GM12875 (cell line): ENCODE measurements around the gene TP53I13.

Source experiments
- H3K4me3 ChIP-seq: one replicate; pipeline ENCODE4 v1.5.1; 2011; ENCODE audit warnings: low read depth, low read length, control low read depth
- TF ChIP-seq, protein P1 (sequence below): IDR thresholded peaks from 2 replicates; pipeline ENCODE4 v1.5.1; 2011; ENCODE audit warnings: low read depth, mild to moderate bottlenecking, control low read depth, inconsistent platforms, low read length, moderate library complexity, borderline replicate concordance; ENCODE audit not compliant: insufficient read depth

The TP53I13 gene

DNA sequence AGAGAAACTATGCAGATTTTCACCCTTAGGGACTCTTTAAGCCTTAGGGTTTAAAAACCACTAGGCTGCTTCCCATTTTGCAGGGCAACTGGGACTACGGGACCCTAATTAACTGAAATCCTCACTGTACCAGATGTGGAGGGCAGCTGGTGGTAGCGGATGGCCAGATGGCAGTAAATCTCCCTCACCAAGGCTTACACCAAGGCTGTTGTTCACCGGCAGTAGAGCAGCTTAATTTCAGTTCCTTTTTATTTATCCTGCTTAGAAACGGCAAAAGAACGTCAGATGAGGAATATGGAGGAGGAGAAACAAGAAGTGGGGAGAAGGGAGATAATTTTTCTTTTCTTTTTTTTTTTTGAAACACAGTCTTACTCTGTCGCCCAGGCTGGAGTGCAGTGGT is 8.2 kb upstream of the TP53I13 start:
- H3K4me3 ChIP-seq = no peak overlapping the region
- TF ChIP-seq, protein P1, sequence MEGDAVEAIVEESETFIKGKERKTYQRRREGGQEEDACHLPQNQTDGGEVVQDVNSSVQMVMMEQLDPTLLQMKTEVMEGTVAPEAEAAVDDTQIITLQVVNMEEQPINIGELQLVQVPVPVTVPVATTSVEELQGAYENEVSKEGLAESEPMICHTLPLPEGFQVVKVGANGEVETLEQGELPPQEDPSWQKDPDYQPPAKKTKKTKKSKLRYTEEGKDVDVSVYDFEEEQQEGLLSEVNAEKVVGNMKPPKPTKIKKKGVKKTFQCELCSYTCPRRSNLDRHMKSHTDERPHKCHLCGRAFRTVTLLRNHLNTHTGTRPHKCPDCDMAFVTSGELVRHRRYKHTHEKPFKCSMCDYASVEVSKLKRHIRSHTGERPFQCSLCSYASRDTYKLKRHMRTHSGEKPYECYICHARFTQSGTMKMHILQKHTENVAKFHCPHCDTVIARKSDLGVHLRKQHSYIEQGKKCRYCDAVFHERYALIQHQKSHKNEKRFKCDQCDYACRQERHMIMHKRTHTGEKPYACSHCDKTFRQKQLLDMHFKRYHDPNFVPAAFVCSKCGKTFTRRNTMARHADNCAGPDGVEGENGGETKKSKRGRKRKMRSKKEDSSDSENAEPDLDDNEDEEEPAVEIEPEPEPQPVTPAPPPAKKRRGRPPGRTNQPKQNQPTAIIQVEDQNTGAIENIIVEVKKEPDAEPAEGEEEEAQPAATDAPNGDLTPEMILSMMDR = no peak

DNA sequence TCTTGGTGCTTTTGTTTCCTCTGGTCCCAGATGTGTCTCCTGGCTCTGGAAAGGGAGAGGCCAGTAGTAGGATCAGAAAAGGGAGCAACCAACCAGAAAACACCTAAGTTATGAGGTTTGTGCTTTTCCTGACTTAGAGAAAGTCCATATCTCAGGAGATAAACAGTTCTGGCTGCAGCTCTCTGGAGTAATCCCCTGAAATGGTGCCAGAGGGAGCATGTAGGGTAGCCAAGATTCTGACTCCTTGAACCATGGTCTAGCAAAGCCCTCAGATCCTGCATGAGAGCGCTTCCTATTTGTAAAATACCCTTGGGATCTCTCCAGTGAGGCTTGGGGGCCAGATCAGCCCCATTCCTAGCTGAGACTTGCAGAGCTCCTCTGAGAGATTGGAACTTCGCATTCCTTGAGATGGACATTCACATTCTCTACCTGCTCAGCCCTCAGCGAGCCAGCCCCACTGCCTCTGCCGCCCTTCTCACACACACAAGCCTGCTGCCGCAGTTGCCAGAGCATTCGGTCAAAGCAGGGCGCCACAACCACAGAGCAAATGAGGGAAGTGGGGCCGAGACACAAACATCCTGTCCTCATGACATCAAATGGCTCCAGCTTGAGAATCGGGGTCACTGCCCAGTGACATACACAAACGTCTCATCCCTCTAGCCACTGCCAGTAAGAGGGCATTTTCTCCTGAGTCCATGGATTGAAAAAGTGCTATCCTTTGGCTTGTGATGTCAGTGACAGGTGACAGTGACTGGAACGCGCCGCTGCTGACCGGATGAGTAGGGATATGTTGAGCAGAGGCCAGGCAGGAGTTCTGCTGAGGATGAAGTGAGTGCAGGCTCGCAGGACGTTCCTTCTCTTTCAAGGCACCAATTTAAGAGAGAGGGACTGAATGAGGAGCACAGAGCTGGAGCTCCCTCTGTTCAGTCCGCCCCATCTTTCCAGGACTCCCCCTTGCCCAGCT is 6.7 kb upstream of the TP53I13 start:
- TF ChIP-seq, protein P1 = no peak
- no peak overlapping the region for H3K4me3 ChIP-seq

DNA sequence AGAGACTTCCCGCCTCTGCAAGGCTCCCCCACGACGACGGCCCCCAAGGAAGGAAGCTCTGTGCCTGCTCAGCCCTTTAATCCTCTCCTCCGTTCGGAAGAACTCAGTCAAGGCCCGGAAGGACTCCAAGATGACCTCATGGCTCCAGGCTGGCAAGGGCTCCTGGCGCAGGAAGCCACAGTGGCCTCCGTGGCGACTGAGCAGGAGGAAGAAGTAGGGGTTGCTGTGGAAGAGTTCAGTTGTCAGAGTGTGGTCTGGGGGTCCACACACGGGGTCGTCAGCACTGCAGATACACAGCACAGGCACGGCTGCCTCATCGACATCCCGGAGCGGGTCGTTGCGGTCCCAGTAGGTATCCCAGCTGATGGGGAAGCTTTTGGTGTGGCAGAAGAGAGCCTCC is 5.9 kb upstream of the TP53I13 start:
- no peak overlapping the region for H3K4me3 ChIP-seq
- TF ChIP-seq, protein P1 = no peak

DNA sequence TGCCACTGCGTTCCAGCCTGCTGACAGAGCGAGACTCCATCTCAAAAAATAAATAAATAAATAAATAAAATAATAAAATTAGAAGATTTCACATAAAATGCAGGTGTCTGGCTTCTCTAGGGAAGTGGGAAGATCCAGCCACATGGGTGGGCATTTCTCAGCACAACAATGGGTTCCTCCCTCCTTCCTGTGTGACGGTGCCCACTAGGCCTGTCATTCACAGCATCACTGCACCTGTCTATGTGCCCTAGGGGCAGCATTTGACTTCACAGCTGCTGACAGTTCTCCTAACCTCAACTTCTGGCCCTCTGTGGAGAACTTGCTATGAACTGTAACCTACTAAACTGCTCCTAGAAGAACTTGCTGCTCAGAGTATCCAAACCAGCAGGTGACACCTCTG is 4.7 kb upstream of the TP53I13 start:
- TF ChIP-seq, protein P1 = no peak
- H3K4me3 ChIP-seq = no peak overlapping the region

DNA sequence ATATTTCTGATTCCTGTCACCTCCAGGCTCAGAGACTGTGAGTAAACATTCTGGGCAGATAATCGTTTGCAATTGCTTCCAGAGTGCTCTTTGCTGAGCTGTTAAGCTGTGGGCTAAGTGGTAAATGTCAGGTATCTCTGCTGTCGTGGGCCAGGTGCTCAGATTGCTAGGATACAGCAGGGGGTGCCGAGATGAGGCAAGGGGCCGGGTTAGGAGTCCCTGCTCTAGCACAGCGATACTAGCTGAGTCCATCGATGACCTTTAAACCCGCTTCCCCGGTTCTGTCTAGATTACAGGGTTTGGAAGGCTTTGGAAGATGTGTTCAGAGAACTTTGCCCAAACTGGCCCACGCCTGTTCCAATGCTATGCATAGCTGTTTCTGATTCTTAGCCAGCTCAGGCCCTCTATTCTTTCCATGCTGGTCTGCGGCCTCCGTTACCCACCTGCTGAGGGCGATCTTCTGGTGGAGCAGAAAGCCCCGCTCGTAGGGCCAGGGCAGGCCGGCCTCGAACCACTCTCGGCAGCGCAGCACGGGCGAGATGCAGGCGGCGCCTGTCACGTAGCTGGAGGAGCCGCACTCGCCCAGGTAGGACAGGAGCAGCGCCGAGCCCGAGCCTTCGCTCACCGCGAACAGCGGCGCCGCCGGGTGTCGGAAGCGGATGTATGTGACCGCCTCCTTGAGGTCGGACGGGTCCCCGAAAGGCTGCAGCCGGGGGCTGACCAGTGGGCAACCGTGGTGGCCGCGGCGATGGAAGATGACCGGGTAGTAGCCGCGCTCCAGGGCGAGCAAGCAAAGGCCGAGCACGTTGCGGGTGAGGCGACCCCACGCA is 2.6 kb upstream of the TP53I13 start:
- H3K4me3 ChIP-seq = peak overlapping the region; percentile 80

DNA sequence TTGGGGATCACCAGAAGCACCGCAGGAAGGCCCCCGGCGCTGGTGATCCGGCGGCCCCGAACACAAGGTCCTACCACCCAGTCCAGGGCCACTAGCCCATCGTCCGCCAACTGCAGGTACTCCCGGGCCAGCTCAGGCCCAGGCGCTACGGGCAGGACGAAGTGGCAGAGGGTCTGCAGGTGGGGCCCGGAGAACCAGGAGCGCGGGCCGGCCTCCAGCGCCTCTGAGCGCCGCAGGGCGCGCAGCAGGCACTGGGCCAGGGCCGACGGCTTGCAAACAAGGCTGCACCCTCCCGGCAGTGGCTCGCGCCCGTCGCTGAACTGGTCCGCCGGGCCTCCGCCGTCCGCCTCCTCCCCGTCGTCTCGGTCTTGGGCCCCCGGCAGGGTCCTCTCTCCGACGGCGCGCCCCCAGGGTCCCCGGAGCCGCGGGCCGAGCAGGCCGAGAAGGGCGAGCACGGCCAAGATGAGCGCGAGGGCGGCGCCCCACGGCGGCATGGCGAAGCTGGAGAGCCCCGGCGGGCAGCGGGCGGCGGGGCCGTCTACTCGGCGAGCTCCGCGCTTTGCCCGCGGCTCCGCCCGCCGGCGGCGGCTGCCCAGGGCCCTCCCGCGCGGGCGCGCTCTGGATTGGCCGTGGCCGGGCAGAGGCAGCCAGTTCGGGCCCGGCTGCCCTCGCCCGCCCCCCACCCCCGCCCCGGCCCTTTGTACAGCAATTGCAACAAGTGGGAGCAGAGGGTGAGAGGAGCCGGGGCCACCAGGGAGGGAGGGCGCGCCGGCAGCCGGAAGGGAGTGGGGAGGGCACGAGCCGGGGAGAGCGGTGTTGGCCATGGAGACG is 1.8 kb upstream of the TP53I13 start, which contains the start of gene ABHD15:
Gene ABHD15, minus strand, starts transcription at position 565 of the 831 bp plus-strand sequence. Its CDS starts 71 bp downstream, at position 494.
- H3K4me3 ChIP-seq = peak within 1 kb of the TSS; percentile 80
- TF ChIP-seq, protein P1 = 0 out of 2 replicates have a peak, but pooled peaks have one; percentile 13

More for the DNA sequence above, 2.6 kb upstream of the TP53I13 start:
- TF ChIP-seq, protein P1 = no peak; the same call in 1 of the 2 replicates
